ENCODE results near the gene ACTR8.

Gene ACTR8

GRCh38 chr3:53863145-53863544, 18.8 kb downstream of the ACTR8 start:
- no peak for ATAC-seq

DNA sequence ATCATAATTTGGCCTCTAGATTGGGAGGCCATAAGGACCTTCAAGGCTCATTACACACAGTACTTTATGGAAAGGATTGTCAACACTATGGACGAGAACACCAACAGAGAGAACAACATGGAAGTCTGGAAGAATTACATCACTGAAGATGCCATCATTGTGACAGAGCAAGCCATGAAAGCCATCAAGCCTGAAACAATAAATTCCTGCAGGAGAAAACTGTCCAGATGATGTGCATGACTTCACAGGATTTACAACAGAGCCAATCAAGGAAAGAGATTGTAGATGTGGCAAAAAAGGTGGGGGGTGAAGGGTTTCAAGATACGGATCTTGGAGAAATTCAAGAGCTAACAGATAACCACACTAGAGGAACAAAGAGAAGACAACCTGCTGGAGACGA, 19.7 kb downstream of the ACTR8 start:
- no peak for ATAC-seq

DNA sequence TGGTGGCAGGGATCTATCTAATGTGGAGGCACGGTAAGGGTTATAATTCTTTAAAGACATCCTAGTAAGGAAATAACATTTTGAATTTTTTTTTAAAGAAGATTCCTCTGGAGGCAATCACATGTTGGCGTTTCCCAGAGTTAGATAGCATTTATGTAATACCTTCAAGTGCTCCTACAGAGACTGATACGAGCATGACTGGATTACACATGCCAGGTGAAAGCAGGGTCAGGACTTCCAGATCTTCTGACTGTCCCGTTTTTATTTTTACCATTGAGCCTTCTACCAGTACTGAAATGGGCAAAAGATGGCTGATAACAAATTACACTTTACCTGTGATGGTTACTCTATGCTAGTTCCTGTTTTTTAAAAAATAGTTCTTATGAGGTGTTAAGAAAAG, 21.8 kb downstream of the ACTR8 start:
- no peak for ATAC-seq

GRCh38 chr3:53859178-53859577, 22.8 kb downstream of the ACTR8 start:
- ATAC-seq, result no peak

DNA sequence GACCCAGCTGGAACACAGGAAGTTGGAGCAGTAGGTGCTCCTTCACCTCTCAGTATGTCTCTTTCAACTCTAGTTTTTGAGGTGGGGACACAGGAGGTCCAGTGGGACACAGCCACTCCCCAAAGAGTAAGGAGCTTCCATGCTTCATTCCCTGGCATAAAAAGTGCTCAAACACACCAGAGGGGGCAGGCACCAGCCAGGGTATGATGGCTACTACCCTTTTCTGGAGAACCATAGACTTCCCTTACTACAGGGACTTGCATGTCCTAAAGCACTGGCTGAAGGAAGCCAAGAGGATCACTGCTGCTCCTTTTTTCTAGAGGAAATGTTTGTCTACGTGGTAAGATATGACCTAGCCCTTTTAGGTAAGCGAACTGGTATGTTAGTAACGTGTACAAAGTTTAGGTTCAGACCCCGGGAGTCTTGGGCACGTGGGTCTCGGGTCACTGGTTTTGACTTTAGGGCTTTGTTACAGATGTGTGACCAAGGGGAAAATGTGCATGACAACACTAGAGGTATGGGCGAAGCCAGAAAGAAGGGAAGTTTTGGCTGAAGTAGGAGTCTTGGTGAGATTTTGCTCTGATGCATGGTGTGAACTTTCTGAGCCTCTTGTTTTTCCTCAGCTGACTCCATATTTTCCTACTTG, 23.7 kb downstream of the ACTR8 start:
- no peak for ATAC-seq

GRCh38 chr3:53856964-53857363, 25.0 kb downstream of the ACTR8 start:
- no peak for ATAC-seq

- no peak for ATAC-seq
Observed at GRCh38 chr3:53850895-53851294, 31.1 kb downstream of the ACTR8 start.

DNA sequence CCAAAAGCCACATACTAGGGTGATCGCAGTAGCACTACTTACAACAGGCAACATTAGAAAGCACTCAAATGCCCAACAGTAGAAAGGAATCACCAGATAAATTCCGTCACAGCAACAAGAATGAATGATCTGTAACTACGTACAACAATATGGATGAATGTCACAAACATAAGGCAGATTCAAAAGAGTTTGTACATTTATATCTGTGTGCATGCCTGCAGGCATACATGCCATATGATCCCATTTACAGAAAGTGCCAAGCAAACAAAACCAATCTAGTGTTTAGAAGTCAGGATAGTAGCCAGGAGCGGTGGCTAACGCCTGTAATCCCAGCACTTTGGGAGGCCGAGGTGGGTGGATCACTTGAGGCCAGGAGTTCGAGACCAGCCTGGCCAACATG, 32.0 kb downstream of the ACTR8 start:
- ATAC-seq, result no peak

DNA sequence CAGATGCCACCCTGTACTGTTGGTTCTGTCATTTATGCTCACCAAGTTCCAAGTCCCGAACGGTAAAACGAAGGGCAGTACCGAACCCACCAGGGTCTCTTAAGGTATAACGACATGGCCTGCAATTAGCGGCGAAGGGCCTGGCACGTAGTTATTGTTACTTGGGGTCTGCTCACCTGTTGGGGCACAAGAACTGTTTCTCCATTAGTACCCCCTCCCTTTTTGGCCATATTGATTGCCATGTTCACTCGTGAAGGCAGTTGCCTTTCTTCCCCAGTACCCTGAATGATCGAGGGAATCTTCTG, 35.1 kb downstream of the ACTR8 start:
- no peak for ATAC-seq

DNA sequence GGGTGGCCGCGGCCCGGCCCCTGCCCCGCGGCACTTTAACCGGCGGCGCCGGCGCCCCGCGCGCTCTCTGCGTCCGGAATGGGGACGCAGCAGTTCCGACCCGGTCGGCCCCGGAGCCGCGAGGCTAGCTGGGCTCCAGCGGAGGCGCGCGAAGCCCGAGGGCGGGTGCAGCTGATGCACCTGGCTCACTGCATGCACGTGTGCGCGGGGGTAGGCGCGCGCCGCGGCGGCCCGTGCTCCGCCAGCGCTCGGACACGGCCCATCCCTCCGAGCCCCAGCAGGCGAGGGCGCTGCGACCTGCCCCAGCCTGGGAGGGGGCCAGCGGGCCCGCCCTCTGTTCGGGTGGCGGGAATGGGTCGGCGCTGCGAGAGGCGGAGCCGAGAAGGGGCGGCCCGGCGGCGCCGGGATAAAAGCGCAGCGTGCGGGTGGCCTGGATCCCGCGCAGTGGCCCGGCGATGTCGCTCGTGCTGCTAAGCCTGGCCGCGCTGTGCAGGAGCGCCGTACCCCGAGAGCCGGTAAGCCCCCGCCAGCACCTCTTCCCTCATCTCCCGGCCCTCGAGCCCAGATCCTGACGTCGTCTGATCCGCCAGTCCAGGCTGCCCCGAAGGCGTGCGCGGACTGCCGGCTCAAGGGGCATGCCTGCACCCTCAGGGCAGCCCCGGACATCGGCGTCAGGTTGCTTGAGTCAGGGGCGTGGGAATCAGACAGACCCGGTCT, 35.7 kb downstream of the ACTR8 start, which contains the start of the genes CHDH and IL17RB:
TSS of gene CHDH (minus strand) at position 286 of the 717 bp plus-strand sequence. CDS start 22,411 bp downstream, outside the sequence.
TSS of gene IL17RB (plus strand) at position 435 of the 717 bp plus-strand sequence. CDS start at position 456, 21 bp downstream.
- peak; percentile 25 to 31 for ATAC-seq

GRCh38 chr3:53845881-53846133, 36.1 kb downstream of the ACTR8 start:
- ATAC-seq, result no peak

DNA sequence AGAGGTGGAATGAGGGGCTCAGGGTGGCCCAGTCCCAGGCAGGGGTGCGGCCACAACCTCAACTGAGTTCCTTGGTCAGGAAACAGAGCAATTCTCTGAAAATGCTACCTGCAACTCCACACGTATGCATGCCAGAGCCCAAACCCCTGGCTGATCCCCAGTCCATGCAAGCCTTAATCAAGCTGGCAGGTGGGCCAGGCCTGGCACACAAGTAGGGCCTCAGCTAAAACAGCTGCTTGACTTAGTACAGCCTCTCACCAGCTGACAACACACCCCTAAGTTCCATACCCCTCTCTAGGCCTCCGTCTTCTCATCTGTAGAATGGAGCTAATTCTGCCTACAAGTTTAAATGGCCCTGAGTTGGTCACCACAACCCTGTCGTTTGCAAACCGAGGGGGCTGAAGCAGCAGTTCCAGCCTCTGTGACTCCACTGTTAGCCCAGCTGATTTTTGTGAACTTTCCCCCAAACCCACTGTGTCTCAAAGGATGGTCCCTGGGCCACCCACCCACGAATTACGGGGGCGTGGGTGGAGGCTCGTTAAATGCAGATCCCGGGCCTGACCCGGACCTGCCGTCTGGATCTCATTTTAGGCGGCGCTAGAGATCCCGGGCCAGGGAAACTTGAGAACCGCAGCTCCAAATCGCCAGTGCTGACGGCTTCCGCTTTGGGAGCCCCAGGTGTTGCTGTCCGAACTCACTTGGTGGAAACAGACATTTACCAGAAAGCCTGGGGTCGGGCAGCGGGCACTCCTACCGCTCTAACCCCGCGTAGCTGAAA, 36.7 kb downstream of the ACTR8 start:
- no peak for ATAC-seq

GRCh38 chr3:53844262-53845102, 37.5 kb downstream of the ACTR8 start:
- peak in 1 of 2 donors; percentile 37 for ATAC-seq

DNA sequence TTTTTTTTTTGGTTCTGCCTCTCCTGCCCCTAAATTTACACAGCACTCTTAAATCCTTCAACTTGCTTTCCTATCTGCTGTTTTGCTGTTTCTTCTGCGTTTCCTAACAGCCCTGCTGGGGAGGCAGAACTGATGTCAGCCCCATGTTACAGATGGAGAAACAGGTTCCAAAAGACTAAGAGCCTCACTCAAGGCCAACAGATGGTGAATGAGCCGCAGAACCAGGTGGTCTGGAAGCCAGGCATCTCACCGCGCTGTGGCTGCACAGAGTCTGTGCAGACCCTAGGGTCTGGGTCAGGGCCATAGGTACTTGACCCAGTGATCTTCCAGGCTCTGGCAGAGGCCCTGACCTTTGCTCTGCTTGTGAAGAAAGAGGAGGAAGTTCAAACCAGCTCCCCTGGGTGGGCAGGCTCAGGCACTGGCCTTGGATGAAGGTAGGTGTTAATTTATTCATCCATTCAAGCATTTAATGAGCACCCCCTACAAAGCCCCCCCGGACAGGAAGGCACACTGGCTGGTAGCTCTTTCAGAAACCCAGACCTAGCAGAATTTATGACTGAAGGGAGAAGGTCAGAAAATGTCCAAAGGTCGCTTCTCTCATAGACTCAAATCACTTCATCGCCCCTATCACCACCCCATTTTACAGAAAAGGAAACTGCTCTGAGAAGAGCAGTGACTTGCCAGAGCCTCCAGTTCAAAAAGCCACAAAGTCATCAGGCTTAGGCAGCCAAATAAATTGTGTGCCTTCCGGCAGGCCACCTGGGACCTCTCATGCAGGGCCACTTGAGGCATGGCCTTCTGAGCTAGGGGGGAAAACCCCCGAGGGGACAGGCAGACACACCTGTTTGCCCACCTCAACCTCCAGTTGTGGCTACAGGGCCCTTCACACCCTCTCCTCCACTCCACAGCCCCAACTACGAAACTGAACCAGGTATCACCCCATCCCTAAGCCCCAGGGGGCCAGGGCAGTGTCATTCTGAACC, 38.5 kb downstream of the ACTR8 start:
- peak in 1 of 2 donors; percentile 7 for ATAC-seq

GRCh38 chr3:53842436-53843194, 39.3 kb downstream of the ACTR8 start:
- no peak for ATAC-seq

GRCh38 chr3:53841296-53841695, 40.7 kb downstream of the ACTR8 start:
- ATAC-seq, result no peak

DNA sequence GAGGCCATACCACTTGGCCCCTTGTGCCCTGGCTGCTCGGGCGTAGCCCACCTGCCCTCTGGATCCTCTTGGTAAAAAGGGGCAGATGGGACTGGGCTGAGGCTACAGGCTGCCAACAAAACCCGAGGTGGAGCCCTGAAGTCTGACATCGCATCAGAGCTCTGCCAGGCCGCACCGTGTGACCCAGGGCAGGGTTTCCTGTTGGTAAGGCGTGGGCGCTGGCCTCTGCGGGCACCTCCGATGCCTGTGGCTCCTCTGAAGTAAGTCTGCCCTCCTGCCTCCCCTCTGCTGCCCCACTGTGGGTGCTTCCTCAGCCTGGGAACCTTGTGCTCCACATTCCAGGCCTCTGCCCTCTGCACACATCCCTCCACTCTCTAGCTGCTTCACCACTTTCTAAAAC, 44.6 kb downstream of the ACTR8 start:
- ATAC-seq, result peak in 1 of 2 donors; percentile 27

- ATAC-seq, result no peak
Observed at GRCh38 chr3:53836084-53836872, 45.7 kb downstream of the ACTR8 start.

- ATAC-seq, result no peak
Observed at GRCh38 chr3:53835257-53835656, 46.7 kb downstream of the ACTR8 start.

- no peak for ATAC-seq
Observed at GRCh38 chr3:53834429-53835095, 47.4 kb downstream of the ACTR8 start.

Measured in activated CD4-positive, CD25-positive, alpha-beta regulatory T cell treated with anti-CD3 and anti-CD28 coated beads, Interleukin-2, amount 50 U/mL, for 24 hours (primary cell).